HG03571 (cell line): ENCODE measurements around the gene LTB.
"Not testable (repeated sequence)": the region's sequence is repeated elsewhere in the genome, so short reads cannot be mapped to it uniquely, and the experiment has no call there.

ENCODE experiments used
- ATAC-seq: cut with Tn5 transposase; IDR thresholded peaks from one replicate; pipeline ENCODE4 v1.9.1; 2021; ENCODE audit not compliant: unreplicated experiment

LTB gene

GRCh38 chr6:31609519-31610406 is 27.5 kb upstream of the LTB start:
- no peak for ATAC-seq

- no peak for ATAC-seq
These were observed 25.1 kb upstream of the LTB start for GRCh38 chr6:31607317-31607716.

GRCh38 chr6:31597006-31597405 is 14.8 kb upstream of the LTB start:
- ATAC-seq: no peak

GRCh38 chr6:31592396-31592771 is 10.2 kb upstream of the LTB start:
- no peak for ATAC-seq

- not testable (repeated sequence) for ATAC-seq
These were observed 8.5 kb upstream of the LTB start for GRCh38 chr6:31590691-31591090.

GRCh38 chr6:31588871-31589650 is 6.8 kb upstream of the LTB start:
- no peak for ATAC-seq

GRCh38 chr6:31587791-31588777 is 5.9 kb upstream of the LTB start:
- ATAC-seq: no peak

- ATAC-seq: no peak
These were observed 4.5 kb upstream of the LTB start for GRCh38 chr6:31586599-31587281.

GRCh38 chr6:31586008-31586407 is 3.8 kb upstream of the LTB start, which contains the start of gene LST1:
Gene LST1 (plus strand): TSS chr6:31586277. CDS start chr6:31587300, 1,023 bp downstream.
- ATAC-seq: no peak

GRCh38 chr6:31585491-31585890 is 3.3 kb upstream of the LTB start:
- no peak for ATAC-seq

- ATAC-seq: no peak
These were observed 592 bp downstream of the LTB start for GRCh38 chr6:31581434-31582229.

GRCh38 chr6:31580807-31581433 is 1.3 kb downstream of the LTB start:
- ATAC-seq: no peak

GRCh38 chr6:31580438-31580740 is 1.8 kb downstream of the LTB start:
- no peak for ATAC-seq

GRCh38 chr6:31579546-31580437 is 2.4 kb downstream of the LTB start:
- no peak for ATAC-seq

GRCh38 chr6:31579119-31579505 is 3.1 kb downstream of the LTB start:
- ATAC-seq: no peak

GRCh38 chr6:31578184-31579118 is 3.8 kb downstream of the LTB start:
- no peak for ATAC-seq

GRCh38 chr6:31577579-31577966 is 4.7 kb downstream of the LTB start:
- ATAC-seq: no peak
